ENCODE results near the gene DLGAP4.

The DLGAP4 gene

GRCh38 chr20:36343641-36344040, 37.5 kb downstream of the DLGAP4 start:
- H3K9ac ChIP-seq (ENCODE audit: insufficient read length, low read depth), result no peak overlapping the region
- H3K36me3 ChIP-seq (ENCODE audit: insufficient read depth, insufficient read length, low read length), result no peaks in the 10 kb centered on the region
- no peaks in the 10 kb centered on the region for H3K27me3 ChIP-seq (ENCODE audit: insufficient read depth, insufficient read length)
- DNase-seq (ENCODE audit: low read depth, low spot score), result no peak
- H3K4me1 ChIP-seq (ENCODE audit: insufficient read depth, insufficient read length), result peaks cover 10% of the 10 kb centered on the region
- TF ChIP-seq YY1 (IDR thresholded peaks at IDR 0.05; ENCODE audit: insufficient read depth, insufficient read length) (no peak), SUZ12 (IDR thresholded peaks at IDR 0.05; ENCODE audit: extremely low read depth, insufficient read depth, insufficient read length) (no peak), ZNF274 (IDR thresholded peaks at IDR 0.05; ENCODE audit: low read depth, low read length) (no peak)
- no peak overlapping the region for H3K4me3 ChIP-seq (ENCODE audit: insufficient read length, low read depth)
- no peaks in the 10 kb centered on the region for H3K9me3 ChIP-seq (ENCODE audit: insufficient read depth, low read length)

- peak; percentile 72 for DNase-seq (ENCODE audit: low read depth, low spot score)
- Histone ChIP-seq H3K4me1 (ENCODE audit: insufficient read depth, insufficient read length) (peaks cover 8% of the 10 kb centered on the region), H3K9ac (ENCODE audit: insufficient read length, low read depth) (no peak overlapping the region), H3K36me3 (ENCODE audit: insufficient read depth, insufficient read length, low read length) (no peaks in the 10 kb centered on the region), H3K4me3 (ENCODE audit: insufficient read length, low read depth) (no peak overlapping the region), H3K9me3 (ENCODE audit: insufficient read depth, low read length) (no peaks in the 10 kb centered on the region), H3K27me3 (ENCODE audit: insufficient read depth, insufficient read length) (no peaks in the 10 kb centered on the region)
- TF ChIP-seq ZNF274 (IDR thresholded peaks at IDR 0.05; ENCODE audit: low read depth, low read length), result no peak
- no peak for TF ChIP-seq YY1 (IDR thresholded peaks at IDR 0.05; ENCODE audit: insufficient read depth, insufficient read length)
Observed at GRCh38 chr20:36344517-36345132, 38.5 kb downstream of the DLGAP4 start.

- H3K4me3 ChIP-seq (ENCODE audit: insufficient read length, low read depth), result no peak overlapping the region
- H3K9me3 ChIP-seq (ENCODE audit: insufficient read depth, low read length), result no peaks in the 10 kb centered on the region
- H3K9ac ChIP-seq (ENCODE audit: insufficient read length, low read depth), result no peak overlapping the region
- peaks cover 2% of the 10 kb centered on the region for H3K4me1 ChIP-seq (ENCODE audit: insufficient read depth, insufficient read length)
- no peaks in the 10 kb centered on the region for H3K36me3 ChIP-seq (ENCODE audit: insufficient read depth, insufficient read length, low read length)
- TF ChIP-seq SUZ12 (IDR thresholded peaks at IDR 0.05; ENCODE audit: extremely low read depth, insufficient read depth, insufficient read length) (no peak), YY1 (IDR thresholded peaks at IDR 0.05; ENCODE audit: insufficient read depth, insufficient read length) (no peak), ZNF274 (IDR thresholded peaks at IDR 0.05; ENCODE audit: low read depth, low read length) (no peak)
- DNase-seq (ENCODE audit: low read depth, low spot score), result no peak
- H3K27me3 ChIP-seq (ENCODE audit: insufficient read depth, insufficient read length), result no peaks in the 10 kb centered on the region
Observed at GRCh38 chr20:36346256-36346655, 40.1 kb downstream of the DLGAP4 start.

- H3K36me3 ChIP-seq (ENCODE audit: insufficient read depth, insufficient read length, low read length), result no peaks in the 10 kb centered on the region
- TF ChIP-seq ZNF274 (IDR thresholded peaks at IDR 0.05; ENCODE audit: low read depth, low read length) (no peak), YY1 (IDR thresholded peaks at IDR 0.05; ENCODE audit: insufficient read depth, insufficient read length) (no peak), SUZ12 (IDR thresholded peaks at IDR 0.05; ENCODE audit: extremely low read depth, insufficient read depth, insufficient read length) (no peak)
- DNase-seq (ENCODE audit: low read depth, low spot score), result no peak
- no peak overlapping the region for H3K9ac ChIP-seq (ENCODE audit: insufficient read length, low read depth)
- no peaks in the 10 kb centered on the region for H3K9me3 ChIP-seq (ENCODE audit: insufficient read depth, low read length)
- H3K4me1 ChIP-seq (ENCODE audit: insufficient read depth, insufficient read length), result peaks cover 15% of the 10 kb centered on the region
- H3K4me3 ChIP-seq (ENCODE audit: insufficient read length, low read depth), result no peak overlapping the region
- H3K27me3 ChIP-seq (ENCODE audit: insufficient read depth, insufficient read length), result no peaks in the 10 kb centered on the region
Observed at GRCh38 chr20:36349384-36350170, 43.4 kb downstream of the DLGAP4 start.

- no peaks in the 10 kb centered on the region for H3K36me3 ChIP-seq (ENCODE audit: insufficient read depth, insufficient read length, low read length)
- H3K4me1 ChIP-seq (ENCODE audit: insufficient read depth, insufficient read length), result peaks cover 15% of the 10 kb centered on the region
- no peak for DNase-seq (ENCODE audit: low read depth, low spot score)
- H3K4me3 ChIP-seq (ENCODE audit: insufficient read length, low read depth), result no peak overlapping the region
- H3K9me3 ChIP-seq (ENCODE audit: insufficient read depth, low read length), result no peaks in the 10 kb centered on the region
- peak overlapping the region; percentile 8 for H3K9ac ChIP-seq (ENCODE audit: insufficient read length, low read depth)
- H3K27me3 ChIP-seq (ENCODE audit: insufficient read depth, insufficient read length), result no peaks in the 10 kb centered on the region
- TF ChIP-seq ZNF274 (IDR thresholded peaks at IDR 0.05; ENCODE audit: low read depth, low read length) (no peak), SUZ12 (IDR thresholded peaks at IDR 0.05; ENCODE audit: extremely low read depth, insufficient read depth, insufficient read length) (no peak), YY1 (IDR thresholded peaks at IDR 0.05; ENCODE audit: insufficient read depth, insufficient read length) (no peak)
Observed at GRCh38 chr20:36350439-36350838, 44.3 kb downstream of the DLGAP4 start.

GRCh38 chr20:36351937-36352336, 45.8 kb downstream of the DLGAP4 start:
- TF ChIP-seq SUZ12 (IDR thresholded peaks at IDR 0.05; ENCODE audit: extremely low read depth, insufficient read depth, insufficient read length), result no peak

DNA sequence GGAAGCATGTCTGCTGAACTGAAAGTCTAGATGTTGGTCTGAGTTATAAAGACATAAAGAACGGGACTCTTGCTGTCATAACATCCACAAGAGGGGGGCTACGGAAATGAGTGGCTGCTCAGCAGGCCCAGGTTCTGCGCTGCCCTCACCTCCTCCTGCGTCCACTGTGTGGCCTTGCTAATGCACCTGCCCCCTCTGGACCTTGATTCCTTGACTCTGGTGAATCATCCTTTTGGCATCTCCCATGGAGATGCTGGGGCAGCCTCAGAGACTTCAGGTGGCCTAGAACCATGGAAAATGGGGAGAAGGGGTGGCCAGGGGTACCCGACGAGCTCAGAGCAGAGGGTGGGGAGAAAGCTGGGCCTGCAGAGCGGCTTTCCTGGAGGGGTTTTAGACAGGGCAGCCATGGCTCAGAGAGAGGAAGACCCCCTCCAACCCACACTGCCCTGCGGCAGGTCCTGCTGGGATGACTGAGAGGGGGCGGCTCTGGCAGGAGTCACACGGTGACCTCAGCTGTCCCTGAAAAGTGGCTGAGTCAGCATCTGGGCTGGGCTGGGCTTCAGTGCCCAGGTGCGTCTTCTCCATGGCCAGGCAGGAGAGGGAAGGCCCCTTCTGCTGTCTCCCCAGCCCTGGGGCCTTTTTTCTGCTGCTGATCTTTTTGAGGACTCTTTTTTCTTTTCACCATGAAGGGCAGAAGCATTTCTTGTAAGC, 46.9 kb downstream of the DLGAP4 start:
- H3K27me3 ChIP-seq (ENCODE audit: insufficient read depth, insufficient read length), result no peaks in the 10 kb centered on the region
- H3K4me1 ChIP-seq (ENCODE audit: insufficient read depth, insufficient read length), result peaks cover 15% of the 10 kb centered on the region
- H3K9me3 ChIP-seq (ENCODE audit: insufficient read depth, low read length), result no peaks in the 10 kb centered on the region
- TF ChIP-seq SUZ12 (IDR thresholded peaks at IDR 0.05; ENCODE audit: extremely low read depth, insufficient read depth, insufficient read length) (no peak), YY1 (IDR thresholded peaks at IDR 0.05; ENCODE audit: insufficient read depth, insufficient read length) (no peak), ZNF274 (IDR thresholded peaks at IDR 0.05; ENCODE audit: low read depth, low read length) (no peak)
- no peaks in the 10 kb centered on the region for H3K36me3 ChIP-seq (ENCODE audit: insufficient read depth, insufficient read length, low read length)
- H3K9ac ChIP-seq (ENCODE audit: insufficient read length, low read depth), result no peak overlapping the region
- DNase-seq (ENCODE audit: low read depth, low spot score), result no peak
- no peak overlapping the region for H3K4me3 ChIP-seq (ENCODE audit: insufficient read length, low read depth)

More at GRCh38 chr20:36351937-36352336, 45.8 kb downstream of the DLGAP4 start:
- peaks cover 15% of the 10 kb centered on the region for H3K4me1 ChIP-seq (ENCODE audit: insufficient read depth, insufficient read length)
- DNase-seq (ENCODE audit: low read depth, low spot score), result no peak
- no peaks in the 10 kb centered on the region for H3K36me3 ChIP-seq (ENCODE audit: insufficient read depth, insufficient read length, low read length)
- no peak overlapping the region for H3K4me3 ChIP-seq (ENCODE audit: insufficient read length, low read depth)
- H3K27me3 ChIP-seq (ENCODE audit: insufficient read depth, insufficient read length), result no peaks in the 10 kb centered on the region
- no peaks in the 10 kb centered on the region for H3K9me3 ChIP-seq (ENCODE audit: insufficient read depth, low read length)
- no peak overlapping the region for H3K9ac ChIP-seq (ENCODE audit: insufficient read length, low read depth)
